ENCODE results near the gene ARCN1.
"Not testable (repeated sequence)": the region's sequence is repeated elsewhere in the genome, so short reads cannot be mapped to it uniquely, and the experiment has no call there.

Gene ARCN1

GRCh38 chr11:118577995-118578394 lies 5.8 kb downstream of the ARCN1 start:
- not testable (repeated sequence) for H3K4me3 ChIP-seq (ENCODE audit: insufficient read depth, low read depth, low read length); H3K4me1 ChIP-seq (ENCODE audit: control insufficient read depth, insufficient read depth, low read length); H3K27ac ChIP-seq (ENCODE audit: insufficient read depth, low read depth, low read length, poor library complexity, severe bottlenecking); H3K27me3 ChIP-seq (ENCODE audit: control insufficient read depth, insufficient read depth, low read length, poor library complexity, severe bottlenecking); H3K9me3 ChIP-seq (ENCODE audit: control insufficient read depth, low read length)
- H3K36me3 ChIP-seq (ENCODE audit: control insufficient read depth, insufficient read depth, low read length) = peaks cover 11% of the 10 kb centered on the region

- Histone ChIP-seq H3K9me3 (ENCODE audit: control insufficient read depth, low read length) (no peaks in the 10 kb centered on the region), H3K4me1 (ENCODE audit: control insufficient read depth, insufficient read depth, low read length) (no peaks in the 10 kb centered on the region), H3K36me3 (ENCODE audit: control insufficient read depth, insufficient read depth, low read length) (peaks cover 29% of the 10 kb centered on the region), H3K4me3 (ENCODE audit: insufficient read depth, low read depth, low read length) (no peak overlapping the region), H3K27me3 (ENCODE audit: control insufficient read depth, insufficient read depth, low read length, poor library complexity, severe bottlenecking) (no peaks in the 10 kb centered on the region), H3K27ac (ENCODE audit: insufficient read depth, low read depth, low read length, poor library complexity, severe bottlenecking) (no peak overlapping the region)
- 92 to 93% methylated on average over 6 of the region's 6 CpGs for WGBS, 2 experiments
Measured at GRCh38 chr11:118581057-118581456, 8.8 kb downstream of the ARCN1 start.

- H3K4me3 ChIP-seq (ENCODE audit: insufficient read depth, low read depth, low read length) = no peak overlapping the region
- WGBS, 2 experiments = 94 to 98% methylated on average over 1 of the region's 1 CpG
- H3K27me3 ChIP-seq (ENCODE audit: control insufficient read depth, insufficient read depth, low read length, poor library complexity, severe bottlenecking) = no peaks in the 10 kb centered on the region
- no peaks in the 10 kb centered on the region for H3K9me3 ChIP-seq (ENCODE audit: control insufficient read depth, low read length)
- H3K4me1 ChIP-seq (ENCODE audit: control insufficient read depth, insufficient read depth, low read length) = no peaks in the 10 kb centered on the region
- H3K36me3 ChIP-seq (ENCODE audit: control insufficient read depth, insufficient read depth, low read length) = peaks cover 66% of the 10 kb centered on the region
- no peak overlapping the region for H3K27ac ChIP-seq (ENCODE audit: insufficient read depth, low read depth, low read length, poor library complexity, severe bottlenecking)
Measured at GRCh38 chr11:118587952-118588351, 15.7 kb downstream of the ARCN1 start.

- 97 to 100% methylated on average over 2 of the region's 2 CpGs for WGBS, 2 experiments
- H3K9me3 ChIP-seq (ENCODE audit: control insufficient read depth, low read length) = no peaks in the 10 kb centered on the region
- H3K27me3 ChIP-seq (ENCODE audit: control insufficient read depth, insufficient read depth, low read length, poor library complexity, severe bottlenecking) = no peaks in the 10 kb centered on the region
- no peaks in the 10 kb centered on the region for H3K4me1 ChIP-seq (ENCODE audit: control insufficient read depth, insufficient read depth, low read length)
- no peak overlapping the region for H3K27ac ChIP-seq (ENCODE audit: insufficient read depth, low read depth, low read length, poor library complexity, severe bottlenecking)
- H3K36me3 ChIP-seq (ENCODE audit: control insufficient read depth, insufficient read depth, low read length) = peaks cover 60% of the 10 kb centered on the region
- H3K4me3 ChIP-seq (ENCODE audit: insufficient read depth, low read depth, low read length) = no peak overlapping the region
Measured at GRCh38 chr11:118592616-118593367, 20.6 kb downstream of the ARCN1 start.

- H3K4me3 ChIP-seq (ENCODE audit: insufficient read depth, low read depth, low read length); H3K27me3 ChIP-seq (ENCODE audit: control insufficient read depth, insufficient read depth, low read length, poor library complexity, severe bottlenecking); H3K4me1 ChIP-seq (ENCODE audit: control insufficient read depth, insufficient read depth, low read length); H3K27ac ChIP-seq (ENCODE audit: insufficient read depth, low read depth, low read length, poor library complexity, severe bottlenecking); H3K9me3 ChIP-seq (ENCODE audit: control insufficient read depth, low read length): not testable (repeated sequence)
- WGBS, 2 experiments = 87 to 88% methylated on average over 5 of the region's 5 CpGs
- H3K36me3 ChIP-seq (ENCODE audit: control insufficient read depth, insufficient read depth, low read length) = peaks cover 56% of the 10 kb centered on the region
Measured at GRCh38 chr11:118594984-118595383, 22.8 kb downstream of the ARCN1 start.

- WGBS, 2 experiments = 91 to 96% methylated on average over 16 of the region's 16 CpGs
- Histone ChIP-seq H3K27me3 (ENCODE audit: control insufficient read depth, insufficient read depth, low read length, poor library complexity, severe bottlenecking) (no peaks in the 10 kb centered on the region), H3K9me3 (ENCODE audit: control insufficient read depth, low read length) (no peaks in the 10 kb centered on the region), H3K36me3 (ENCODE audit: control insufficient read depth, insufficient read depth, low read length) (peaks cover 45% of the 10 kb centered on the region), H3K4me3 (ENCODE audit: insufficient read depth, low read depth, low read length) (no peak overlapping the region), H3K4me1 (ENCODE audit: control insufficient read depth, insufficient read depth, low read length) (no peaks in the 10 kb centered on the region), H3K27ac (ENCODE audit: insufficient read depth, low read depth, low read length, poor library complexity, severe bottlenecking) (no peak overlapping the region)
Measured at GRCh38 chr11:118596224-118597146, 24.3 kb downstream of the ARCN1 start.

GRCh38 chr11:118597556-118597955 lies 25.3 kb downstream of the ARCN1 start:
- peaks cover 38% of the 10 kb centered on the region for H3K36me3 ChIP-seq (ENCODE audit: control insufficient read depth, insufficient read depth, low read length)
- H3K4me1 ChIP-seq (ENCODE audit: control insufficient read depth, insufficient read depth, low read length) = no peaks in the 10 kb centered on the region
- 97% methylated on average over 9 of the region's 9 CpGs for WGBS, 2 experiments
- no peaks in the 10 kb centered on the region for H3K9me3 ChIP-seq (ENCODE audit: control insufficient read depth, low read length)
- H3K27ac ChIP-seq (ENCODE audit: insufficient read depth, low read depth, low read length, poor library complexity, severe bottlenecking) = no peak overlapping the region
- H3K27me3 ChIP-seq (ENCODE audit: control insufficient read depth, insufficient read depth, low read length, poor library complexity, severe bottlenecking) = no peaks in the 10 kb centered on the region
- no peak overlapping the region for H3K4me3 ChIP-seq (ENCODE audit: insufficient read depth, low read depth, low read length)

- H3K36me3 ChIP-seq (ENCODE audit: control insufficient read depth, insufficient read depth, low read length) = peaks cover 17% of the 10 kb centered on the region
- WGBS, 2 experiments = 89 to 95% methylated on average over 3 of the region's 3 CpGs
Measured at GRCh38 chr11:118602331-118602730, 30.1 kb downstream of the ARCN1 start.

GRCh38 chr11:118603709-118604108 lies 31.5 kb downstream of the ARCN1 start:
- Histone ChIP-seq H3K4me1 (ENCODE audit: control insufficient read depth, insufficient read depth, low read length) (peaks cover 30% of the 10 kb centered on the region), H3K27me3 (ENCODE audit: control insufficient read depth, insufficient read depth, low read length, poor library complexity, severe bottlenecking) (peaks cover 29% of the 10 kb centered on the region)
- not testable (repeated sequence) for H3K4me3 ChIP-seq (ENCODE audit: insufficient read depth, low read depth, low read length); H3K27ac ChIP-seq (ENCODE audit: insufficient read depth, low read depth, low read length, poor library complexity, severe bottlenecking); H3K9me3 ChIP-seq (ENCODE audit: control insufficient read depth, low read length); H3K36me3 ChIP-seq (ENCODE audit: control insufficient read depth, insufficient read depth, low read length)
- 86 to 97% methylated on average over 8 of the region's 8 CpGs for WGBS, 2 experiments

More at GRCh38 chr11:118602331-118602730, 30.1 kb downstream of the ARCN1 start:
- Histone ChIP-seq H3K27me3 (ENCODE audit: control insufficient read depth, insufficient read depth, low read length, poor library complexity, severe bottlenecking) (peaks cover 16% of the 10 kb centered on the region), H3K27ac (ENCODE audit: insufficient read depth, low read depth, low read length, poor library complexity, severe bottlenecking) (no peak overlapping the region), H3K9me3 (ENCODE audit: control insufficient read depth, low read length) (no peaks in the 10 kb centered on the region), H3K4me1 (ENCODE audit: control insufficient read depth, insufficient read depth, low read length) (peaks cover 24% of the 10 kb centered on the region), H3K4me3 (ENCODE audit: insufficient read depth, low read depth, low read length) (no peak overlapping the region)

- H3K4me1 ChIP-seq (ENCODE audit: control insufficient read depth, insufficient read depth, low read length) = peaks cover 39% of the 10 kb centered on the region
- no peak overlapping the region for H3K27ac ChIP-seq (ENCODE audit: insufficient read depth, low read depth, low read length, poor library complexity, severe bottlenecking)
- no peak overlapping the region for H3K4me3 ChIP-seq (ENCODE audit: insufficient read depth, low read depth, low read length)
- H3K9me3 ChIP-seq (ENCODE audit: control insufficient read depth, low read length) = no peaks in the 10 kb centered on the region
- peaks cover 38% of the 10 kb centered on the region for H3K27me3 ChIP-seq (ENCODE audit: control insufficient read depth, insufficient read depth, low read length, poor library complexity, severe bottlenecking)
- WGBS, 2 experiments = 79 to 81% methylated on average over 3 of the region's 3 CpGs
- peaks cover 8% of the 10 kb centered on the region for H3K36me3 ChIP-seq (ENCODE audit: control insufficient read depth, insufficient read depth, low read length)
Measured at GRCh38 chr11:118604566-118604965, 32.4 kb downstream of the ARCN1 start.

All from ectodermal cell (in vitro differentiated cells).